Muscle of back (tissue), 11 donors: ENCODE data around the gene HLA-B. TPM values are rescaled to one million over a fixed set of nuclear protein-coding genes. Genes with fewer than 3 reads are reported as not detected.
"Not testable (repeated sequence)": the region's sequence is repeated elsewhere in the genome, so short reads cannot be mapped to it uniquely, and the experiment has no call there.

ENCODE experiments used
- DNase-seq, 3 donors: peaks; one replicate each; pipeline versions ENCODE4 v3.0.0 to v3.0.0-alpha.2; 2013
- polyA plus RNA-seq, 10 donors: library from polyadenylated mRNA; unstranded; fragments of 120-200 nt; gene quantifications; one replicate each; pipeline ENCODE4 v1.2.1, GENCODE V29; 2013; ENCODE audit not compliant: insufficient read length in 10 of 10

Gene HLA-B
- polyA plus RNA-seq, 10 donors, result 114 to 299 (median 141) TPM

- DNase-seq, result no peak
Measured at GRCh38 chr6:31386977-31387376, 30.0 kb upstream of the HLA-B start.

GRCh38 chr6:31386099-31386498 lies 29.1 kb upstream of the HLA-B start:
- no peak for DNase-seq

- DNase-seq, result no peak
Measured at GRCh38 chr6:31385041-31385440, 28.1 kb upstream of the HLA-B start.

GRCh38 chr6:31383149-31383548 lies 26.2 kb upstream of the HLA-B start:
- no peak for DNase-seq

- DNase-seq, result no peak
Measured at GRCh38 chr6:31381666-31382065, 24.7 kb upstream of the HLA-B start.

- DNase-seq, result no peak
Measured at GRCh38 chr6:31379850-31380249, 22.9 kb upstream of the HLA-B start.

DNA sequence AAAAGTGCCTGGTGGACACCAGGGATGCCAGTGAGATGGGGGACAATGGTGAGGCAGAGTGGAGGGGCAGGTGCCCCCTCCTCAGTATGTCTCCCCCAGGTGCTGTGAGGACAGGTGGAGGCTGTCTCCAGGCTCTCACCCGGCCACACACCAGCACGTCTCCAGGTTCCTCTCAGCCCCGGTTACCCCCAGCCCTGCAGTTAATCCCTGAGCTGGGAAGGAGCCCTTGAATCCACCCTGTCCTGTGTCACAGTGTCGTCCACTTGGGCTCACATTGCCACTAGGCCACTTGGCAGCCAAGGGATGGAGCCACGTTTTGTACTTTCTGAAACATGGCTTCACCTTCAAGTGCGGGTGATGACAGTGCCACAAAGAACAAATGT lies 21.7 kb upstream of the HLA-B start:
- no peak for DNase-seq

DNA sequence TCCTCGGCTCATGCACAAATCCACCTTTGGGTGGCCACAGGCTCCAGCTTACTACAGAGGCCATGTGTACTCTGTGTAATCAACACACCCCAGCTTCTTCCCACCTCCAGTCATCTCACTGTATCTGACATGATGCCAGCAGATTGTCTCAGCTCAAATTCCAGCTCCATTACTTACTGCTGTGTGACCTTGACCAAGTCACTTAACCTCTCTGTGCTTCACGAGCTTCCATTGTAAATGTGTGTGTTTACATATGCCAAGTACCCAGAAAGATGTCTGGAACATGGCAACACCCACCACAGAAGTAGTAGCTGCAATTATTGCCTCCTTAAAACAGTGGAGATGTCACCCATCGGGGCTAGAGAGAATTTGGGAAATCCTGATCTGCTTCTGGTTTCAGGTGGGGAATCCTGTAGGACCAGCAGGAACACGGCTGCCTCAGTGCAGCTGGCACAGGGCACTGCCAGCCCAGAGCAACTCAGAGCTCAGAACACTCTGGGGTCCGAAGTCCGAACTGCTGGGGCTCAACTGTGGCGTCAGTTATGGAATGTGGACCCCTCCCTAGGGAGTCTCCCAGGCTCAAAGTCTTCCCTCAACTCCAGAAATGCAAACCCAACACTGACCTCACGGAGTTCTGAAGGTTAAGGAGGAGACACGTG lies 21.2 kb upstream of the HLA-B start:
- no peak for DNase-seq

GRCh38 chr6:31377029-31377428 lies 20.1 kb upstream of the HLA-B start:
- DNase-seq, result no peak

DNA sequence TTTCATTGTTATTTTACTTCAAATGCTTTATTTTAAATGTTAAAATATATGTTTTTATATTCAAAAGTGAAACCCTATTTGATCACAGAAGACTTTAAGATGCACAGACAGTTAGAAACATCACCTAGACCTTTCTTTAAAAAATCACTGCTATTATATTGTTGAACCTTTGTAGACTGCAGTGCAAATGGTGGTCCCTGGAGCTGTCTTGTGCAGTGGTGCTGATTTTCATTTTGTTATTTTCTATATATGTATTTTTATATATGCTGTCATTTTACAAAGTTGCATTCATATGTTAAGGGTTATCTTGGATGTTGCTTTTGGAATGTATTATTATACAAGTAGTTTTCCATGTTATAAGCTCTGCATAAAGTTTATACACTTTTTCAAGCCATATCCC lies 18.7 kb upstream of the HLA-B start:
- DNase-seq, result no peak

- DNase-seq, result not testable (repeated sequence)
Measured at GRCh38 chr6:31374118-31374517, 17.1 kb upstream of the HLA-B start.

DNA sequence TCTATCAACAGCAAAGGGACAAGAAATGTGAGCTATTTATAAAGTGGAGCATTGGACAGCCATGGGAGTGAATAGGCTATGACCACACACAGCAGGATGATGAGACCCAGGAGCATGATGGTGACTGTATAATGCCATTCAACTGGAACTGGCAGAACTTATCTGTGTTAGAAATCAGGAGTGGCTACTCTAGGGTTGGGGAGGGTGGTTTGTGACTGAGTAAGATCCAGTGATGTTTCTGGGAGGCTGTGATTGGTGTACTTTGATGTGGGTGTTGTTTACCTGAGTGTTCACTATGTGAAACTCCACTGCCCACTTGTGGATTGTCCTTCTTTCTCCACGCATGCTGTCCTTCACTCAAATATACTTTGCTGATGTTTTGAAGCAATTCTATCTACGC lies 11.5 kb upstream of the HLA-B start:
- DNase-seq, result no peak

GRCh38 chr6:31366693-31367470 lies 9.9 kb upstream of the HLA-B start:
- DNase-seq, result peak; percentile 79 to 93 (median 92)

GRCh38 chr6:31365864-31366263 lies 8.9 kb upstream of the HLA-B start:
- no peak for DNase-seq

DNA sequence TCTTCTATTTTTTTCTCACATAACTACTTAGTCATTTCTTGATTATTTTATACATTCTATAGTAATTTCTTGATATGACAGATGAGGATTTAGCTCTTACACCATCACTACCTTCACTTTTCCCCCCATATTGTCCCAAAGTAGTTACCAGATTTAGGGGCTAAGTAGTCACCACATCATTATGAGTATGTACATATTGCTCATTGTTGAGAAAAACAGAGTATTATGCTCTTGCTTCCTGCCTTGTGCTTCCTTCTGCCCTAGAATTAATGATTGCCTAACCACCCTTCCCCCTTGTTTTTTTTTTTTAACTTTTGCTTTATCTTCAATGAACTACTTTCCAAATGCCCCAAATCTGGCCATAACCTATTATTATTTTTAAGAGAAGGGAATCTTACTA lies 6.8 kb upstream of the HLA-B start:
- DNase-seq, result no peak

- no peak for DNase-seq
Measured at GRCh38 chr6:31362751-31363150, 5.8 kb upstream of the HLA-B start.

DNA sequence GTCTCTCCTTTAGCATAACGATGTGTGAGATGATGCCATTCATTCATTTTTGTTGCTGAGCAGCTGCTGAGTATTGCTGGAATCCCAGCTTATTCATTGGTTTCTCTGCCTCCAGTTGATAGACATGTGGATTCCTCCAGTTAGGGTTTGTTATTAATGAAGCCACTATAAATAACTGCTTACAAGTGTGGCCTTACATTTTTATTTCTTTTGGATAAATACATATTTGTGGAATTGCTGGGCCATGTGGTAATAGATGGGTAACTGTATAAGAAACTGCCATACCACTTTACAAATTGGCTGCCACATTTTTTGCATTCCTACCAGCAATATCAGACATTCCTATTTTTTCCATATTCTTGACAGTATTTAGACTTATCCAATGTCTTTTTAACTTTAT lies 2.6 kb upstream of the HLA-B start:
- no peak for DNase-seq

DNA sequence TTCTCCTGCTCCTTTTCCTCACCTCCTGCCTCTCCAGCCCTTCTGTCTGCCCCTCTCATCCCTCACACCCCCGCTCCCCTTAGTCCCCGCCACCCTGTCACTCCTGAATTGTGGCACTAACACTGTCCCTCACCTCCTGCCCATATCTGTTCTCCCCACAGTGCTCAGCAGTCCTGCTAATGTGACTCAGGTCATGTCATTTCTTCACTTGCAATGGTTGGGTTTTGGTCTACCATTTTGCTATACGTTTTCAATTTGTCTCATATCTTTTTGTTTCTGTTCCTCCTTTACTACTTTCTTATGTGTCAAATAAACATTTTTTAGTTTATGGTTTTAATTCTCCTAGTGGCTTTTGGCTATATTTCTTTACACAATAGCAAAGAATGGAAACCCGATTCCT lies 1.3 kb upstream of the HLA-B start:
- no peak for DNase-seq

GRCh38 chr6:31357886-31358285 lies 907 bp upstream of the HLA-B start:
- DNase-seq, result no peak

DNA sequence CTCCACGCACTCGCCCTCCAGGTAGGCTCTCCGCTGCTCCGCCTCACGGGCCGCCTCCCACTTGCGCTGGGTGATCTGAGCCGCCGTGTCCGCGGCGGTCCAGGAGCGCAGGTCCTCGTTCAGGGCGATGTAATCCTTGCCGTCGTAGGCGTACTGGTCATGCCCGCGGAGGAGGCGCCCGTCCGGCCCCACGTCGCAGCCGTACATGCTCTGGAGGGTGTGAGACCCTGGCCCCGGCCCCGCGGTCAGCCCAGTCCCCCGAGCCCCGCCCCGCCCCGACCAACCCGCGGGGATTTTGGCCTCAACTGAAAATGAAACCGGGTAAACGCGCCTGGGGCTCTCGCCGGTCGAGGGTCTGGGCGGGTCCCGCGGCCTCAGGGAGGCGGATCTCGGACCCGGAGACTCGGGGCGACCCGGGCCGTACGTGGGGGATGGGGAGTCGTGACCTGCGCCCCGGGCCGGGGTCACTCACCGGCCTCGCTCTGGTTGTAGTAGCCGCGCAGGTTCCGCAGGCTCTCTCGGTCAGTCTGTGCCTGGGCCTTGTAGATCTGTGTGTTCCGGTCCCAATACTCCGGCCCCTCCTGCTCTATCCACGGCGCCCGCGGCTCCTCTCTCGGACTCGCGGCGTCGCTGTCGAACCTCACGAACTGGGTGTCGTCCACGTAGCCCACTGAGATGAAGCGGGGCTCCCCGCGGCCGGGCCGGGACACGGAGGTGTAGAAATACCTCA lies 598 bp downstream of the HLA-B start:
- DNase-seq, result peak in 2 of 3 donors; percentile 23 to 54

DNA sequence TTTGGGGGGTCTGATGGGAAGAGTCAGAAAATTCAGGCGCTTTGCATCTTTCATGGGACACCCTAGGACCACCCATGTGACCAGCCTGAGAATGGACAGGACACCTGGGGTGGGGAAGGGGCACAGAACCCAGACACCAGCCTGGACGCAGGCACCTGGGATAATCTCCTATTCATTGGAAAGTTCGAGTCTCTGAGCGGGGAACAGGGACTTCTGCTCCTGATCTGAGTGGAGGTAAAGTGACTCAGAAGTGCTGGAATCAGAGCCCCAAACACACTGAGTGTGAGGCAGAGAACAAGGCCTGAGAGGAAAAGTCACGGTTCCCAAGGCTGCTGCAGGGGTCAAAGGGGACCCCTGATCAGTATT lies 1.4 kb downstream of the HLA-B start:
- DNase-seq, result no peak

GRCh38 chr6:31354864-31355582 lies 2.0 kb downstream of the HLA-B start:
- DNase-seq, result no peak
